Measurements from ENCODE around the gene DHRS3. TPM values are rescaled to one million over a fixed set of nuclear protein-coding genes. Genes with fewer than 3 reads are reported as not detected.

The DHRS3 gene
- total RNA-seq, 1 donor from 2014 or later, result 81.0 TPM

DNA sequence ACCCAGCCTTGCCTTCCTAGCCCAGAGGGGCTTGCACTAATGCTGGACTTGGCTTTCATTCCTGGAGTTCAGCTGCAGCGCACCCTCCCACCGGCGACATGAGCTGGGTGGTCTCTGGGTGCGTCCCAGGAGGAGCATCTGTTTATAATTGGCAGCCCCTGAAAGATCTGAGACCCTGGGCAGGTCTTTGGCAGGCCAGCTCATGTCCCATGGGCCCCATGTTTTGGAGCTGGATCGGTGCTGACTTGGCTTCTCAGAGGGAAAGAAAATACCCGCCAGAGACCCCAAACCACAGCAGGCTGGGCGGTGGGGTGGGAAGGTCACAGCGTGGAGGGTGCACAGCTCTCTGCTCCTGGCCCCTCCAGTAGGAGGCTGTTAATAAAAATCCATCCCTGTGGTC, 29.3 kb downstream of the DHRS3 start:
- intact Hi-C loops (cut with DNase I), result no loop called here
- no peak for DNase-seq (ENCODE audit: missing footprints)

DNA sequence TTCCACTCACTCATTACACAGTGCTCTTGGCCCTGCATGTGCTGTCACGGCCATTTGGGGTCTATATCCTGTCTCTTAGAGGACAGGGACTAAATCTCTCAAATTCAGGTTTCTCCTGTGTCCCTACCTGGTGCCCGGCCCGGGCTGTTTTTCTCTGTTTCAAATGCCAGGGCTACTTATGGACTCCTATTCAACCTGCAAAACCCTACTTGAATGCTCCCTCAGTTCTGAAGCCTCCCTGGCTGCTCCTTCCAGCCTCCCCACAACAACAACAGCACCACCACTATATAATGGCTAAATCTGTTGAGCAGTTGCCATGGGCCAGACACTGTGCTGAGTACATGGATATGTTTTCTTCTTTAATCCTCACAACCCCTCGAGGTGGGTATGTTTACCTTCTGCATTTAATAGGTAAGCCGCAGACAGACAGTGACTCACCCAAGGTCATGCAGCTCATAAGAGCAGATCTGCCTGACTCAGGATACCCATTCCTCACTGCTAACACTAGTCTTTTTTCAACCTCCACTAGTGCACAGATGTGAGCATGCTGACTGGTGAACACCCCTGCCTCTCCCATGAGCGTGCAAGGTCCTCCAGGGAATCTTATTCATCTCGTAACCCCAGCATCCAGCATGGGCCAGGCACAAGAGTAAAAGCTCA, 29.9 kb downstream of the DHRS3 start:
- no peak for DNase-seq (ENCODE audit: missing footprints)
- intact Hi-C loops (cut with DNase I), result no loop called here
- ATAC-seq, result no peak

More for the DNA sequence above, 29.3 kb downstream of the DHRS3 start:
- ATAC-seq, result no peak

DNA sequence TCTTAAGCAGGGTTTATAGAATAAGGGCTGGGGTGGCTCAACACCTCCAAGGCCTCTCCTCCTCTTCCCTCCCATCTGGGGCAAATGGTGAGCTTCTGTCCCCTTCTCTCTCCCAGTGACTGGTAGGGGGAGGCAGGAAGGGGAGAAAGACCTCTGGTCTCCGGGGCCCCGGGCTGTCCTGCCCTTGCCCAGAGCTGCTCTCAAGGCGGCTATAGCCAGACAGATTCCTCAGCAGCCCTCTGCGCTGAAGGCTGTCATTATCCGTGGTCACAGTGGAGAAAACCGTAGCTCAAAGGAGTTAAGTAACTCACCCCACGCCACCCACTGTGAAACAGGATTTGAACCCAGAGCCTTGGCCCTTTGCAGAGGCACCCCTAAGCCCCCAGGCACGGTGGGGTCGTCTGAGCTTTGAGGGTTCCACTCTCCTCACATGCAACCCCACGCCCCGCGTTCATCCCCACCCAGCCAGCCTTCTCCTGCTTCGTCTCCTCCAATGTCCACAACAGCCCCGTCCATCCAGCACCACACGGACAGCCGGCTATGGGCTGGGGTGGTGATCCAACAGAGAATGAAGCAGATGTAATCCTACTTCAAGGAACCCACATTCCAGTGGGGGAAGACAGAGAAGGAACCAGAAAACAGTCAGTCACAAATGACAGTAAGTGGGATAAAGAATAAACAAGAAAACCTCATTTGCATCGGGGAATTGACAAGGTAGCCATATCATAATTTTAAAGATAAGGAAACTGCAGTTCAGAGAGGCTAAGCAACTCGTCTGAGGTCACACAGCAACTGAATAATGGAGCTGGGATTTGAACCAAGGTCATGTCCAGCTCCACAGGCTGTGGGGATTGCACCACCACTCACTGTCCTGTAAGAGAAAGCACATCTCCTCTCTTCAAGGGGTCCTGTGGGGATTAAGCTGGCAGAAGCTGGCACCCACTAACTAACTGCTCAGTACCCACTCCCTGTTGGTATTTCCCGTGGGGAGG, 31.8 kb downstream of the DHRS3 start:
- intact Hi-C loops (cut with DNase I), result no loop called here
- ATAC-seq (no peak), DNase-seq (ENCODE audit: missing footprints) (no peak)

DNA sequence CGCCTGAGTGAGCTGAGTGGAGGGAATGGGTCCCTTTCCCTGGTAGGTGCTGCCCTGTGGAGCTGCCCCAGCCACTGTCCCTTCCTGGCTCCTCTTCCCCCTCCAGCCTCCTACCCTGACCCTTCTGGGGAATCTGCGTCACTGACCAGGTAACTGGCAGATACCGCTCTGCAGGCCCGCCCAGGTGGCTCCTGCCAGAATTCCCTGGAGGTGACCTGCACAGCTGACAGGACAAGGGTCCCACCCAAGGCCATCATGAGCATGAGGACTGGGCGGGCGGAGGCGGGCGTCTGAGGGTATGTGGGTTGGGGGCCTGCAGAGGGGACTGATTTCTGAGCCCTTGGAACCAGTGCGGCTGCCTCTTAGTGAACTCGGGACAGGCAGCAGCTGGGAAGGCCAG, 32.5 kb downstream of the DHRS3 start:
- intact Hi-C loops (cut with DNase I), result no loop called here
- DNase-seq (ENCODE audit: missing footprints) (no peak), ATAC-seq (no peak)

DNA sequence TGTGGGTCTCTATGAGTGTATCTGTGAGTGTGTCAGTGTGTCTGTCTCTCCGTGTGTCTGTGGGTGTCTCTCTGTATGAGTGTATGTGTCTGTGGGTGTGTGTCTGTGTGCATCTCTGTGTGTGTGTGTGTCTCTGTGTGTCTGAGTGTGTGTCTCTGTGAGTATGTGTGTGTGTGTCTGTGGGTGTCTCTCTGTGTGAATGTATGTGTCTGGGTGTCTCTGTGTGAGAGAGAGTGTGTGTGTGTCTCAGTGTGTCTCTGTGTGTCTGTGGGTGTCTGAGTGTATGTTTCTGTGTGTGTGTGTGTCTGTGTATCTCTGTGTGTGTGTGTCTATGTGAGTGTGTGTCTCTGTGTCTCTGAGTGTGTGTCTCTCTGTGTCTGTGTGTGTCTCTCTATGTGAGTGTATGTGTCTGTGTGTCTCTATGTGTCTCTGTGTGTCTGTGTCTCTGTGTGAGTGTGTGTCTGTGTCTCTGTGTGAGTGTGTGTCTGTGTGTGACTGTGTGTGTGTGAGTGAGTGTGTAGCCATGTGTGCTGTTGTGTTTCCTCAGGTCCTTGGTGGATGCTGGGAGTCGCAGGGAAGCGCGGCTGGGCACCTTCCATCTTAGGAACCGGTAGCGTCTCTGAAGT, 33.0 kb downstream of the DHRS3 start:
- no peak for DNase-seq (ENCODE audit: missing footprints)
- intact Hi-C loops (cut with DNase I), result no loop called here

DNA sequence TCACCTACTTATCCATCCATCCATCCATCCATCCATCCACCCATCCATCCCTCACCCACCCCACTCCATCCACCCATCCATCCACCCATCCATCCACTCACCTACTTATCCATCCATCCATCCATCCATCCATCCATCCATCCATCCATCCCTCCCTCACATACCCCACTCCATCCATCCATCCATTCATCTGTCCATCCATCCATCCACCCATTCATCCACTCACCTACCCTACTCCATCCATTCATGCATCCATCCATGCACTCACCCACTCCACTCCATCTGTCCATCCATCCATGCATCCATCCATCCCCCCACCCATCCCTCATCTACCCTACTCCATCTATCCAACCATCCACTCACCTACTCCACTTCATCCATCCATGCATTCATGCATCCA, 34.5 kb downstream of the DHRS3 start:
- intact Hi-C loops (cut with DNase I), result no loop called here
- DNase-seq (ENCODE audit: missing footprints) (no peak), ATAC-seq (no peak)

More for the DNA sequence above, 33.0 kb downstream of the DHRS3 start:
- ATAC-seq, result no peak

DNA sequence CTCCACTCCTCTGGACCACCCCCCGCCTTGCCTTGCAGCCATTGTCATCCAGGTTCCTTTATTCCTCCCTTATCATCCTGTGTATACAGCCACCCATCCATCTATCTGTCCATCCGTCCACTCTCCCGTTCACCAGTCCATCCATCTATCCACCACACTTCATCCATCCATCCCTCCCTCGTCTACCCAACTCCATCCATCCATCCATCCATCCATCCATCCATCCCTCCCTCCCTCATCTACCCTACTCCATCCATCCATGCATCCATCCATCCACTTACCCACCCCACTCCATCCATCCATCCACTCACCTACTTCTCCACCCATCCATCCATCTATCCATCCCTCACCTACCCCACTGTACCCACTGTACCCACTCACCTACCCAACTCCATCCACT, 35.4 kb downstream of the DHRS3 start:
- ATAC-seq (no peak), DNase-seq (ENCODE audit: missing footprints) (no peak)
- intact Hi-C loops (cut with DNase I), result no loop called here

DNA sequence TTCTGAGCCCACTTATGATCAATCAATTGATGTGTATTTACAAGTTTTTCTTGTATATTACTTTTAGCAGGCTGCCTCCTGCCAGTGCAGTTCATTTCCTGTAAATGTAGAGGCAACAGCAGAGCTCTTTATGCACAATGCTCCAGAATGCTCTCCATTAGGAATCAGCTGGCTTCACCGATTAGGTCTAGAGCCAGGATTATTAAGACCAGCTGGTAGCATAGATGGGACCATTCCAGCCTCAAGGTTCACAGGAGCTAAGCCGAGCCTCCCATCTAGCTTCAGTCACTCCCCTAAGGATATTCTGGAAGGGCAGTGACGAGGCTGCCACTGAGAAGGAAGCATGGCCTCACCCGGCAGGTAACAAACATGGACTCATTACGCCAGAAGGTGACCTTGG, 36.8 kb downstream of the DHRS3 start:
- intact Hi-C loops (cut with DNase I), result no loop called here
- DNase-seq (ENCODE audit: missing footprints), result no peak
- ATAC-seq, result no peak

DNA sequence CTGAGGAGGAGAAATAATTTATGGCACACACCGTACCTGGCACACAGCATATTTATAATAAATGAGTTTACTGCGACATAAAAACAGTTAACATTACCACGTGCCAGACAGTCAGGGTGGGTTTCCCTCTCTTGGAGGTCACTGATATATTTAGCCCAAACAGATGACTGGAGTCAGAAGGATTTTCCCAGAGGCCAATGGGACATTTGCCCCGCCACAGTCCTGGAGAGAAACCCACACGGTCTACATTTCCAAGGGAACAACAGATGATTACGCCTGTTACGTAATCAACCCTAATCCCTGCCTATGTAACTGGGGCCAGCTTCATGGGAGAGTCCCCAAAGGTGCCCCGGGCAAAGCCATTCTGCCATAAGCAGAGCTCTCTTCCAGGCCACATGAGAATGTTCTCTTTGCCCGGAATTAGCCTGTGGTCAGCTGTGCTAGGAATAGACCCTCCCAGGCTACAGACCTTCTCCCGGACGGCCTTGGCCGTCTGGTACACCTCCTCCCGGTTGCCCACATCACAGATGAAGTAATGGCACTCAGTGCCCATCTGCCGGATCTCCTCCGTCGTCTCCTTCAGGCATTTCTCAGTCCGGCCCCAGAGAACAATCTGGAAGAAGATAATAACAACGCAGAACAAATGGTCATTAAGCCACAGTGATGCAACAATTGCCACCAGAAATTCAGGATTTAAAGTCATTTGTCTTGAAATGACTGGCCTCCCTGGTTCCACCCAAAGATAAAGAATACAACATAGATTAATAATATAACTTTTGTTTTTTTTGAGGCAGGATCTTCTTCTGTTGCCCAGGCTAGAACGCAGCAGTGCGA, 37.7 kb downstream of the DHRS3 start:
- intact Hi-C loops (cut with DNase I), result no loop called here
- peak; percentile 71 for ATAC-seq
- no peak for DNase-seq (ENCODE audit: missing footprints)

DNA sequence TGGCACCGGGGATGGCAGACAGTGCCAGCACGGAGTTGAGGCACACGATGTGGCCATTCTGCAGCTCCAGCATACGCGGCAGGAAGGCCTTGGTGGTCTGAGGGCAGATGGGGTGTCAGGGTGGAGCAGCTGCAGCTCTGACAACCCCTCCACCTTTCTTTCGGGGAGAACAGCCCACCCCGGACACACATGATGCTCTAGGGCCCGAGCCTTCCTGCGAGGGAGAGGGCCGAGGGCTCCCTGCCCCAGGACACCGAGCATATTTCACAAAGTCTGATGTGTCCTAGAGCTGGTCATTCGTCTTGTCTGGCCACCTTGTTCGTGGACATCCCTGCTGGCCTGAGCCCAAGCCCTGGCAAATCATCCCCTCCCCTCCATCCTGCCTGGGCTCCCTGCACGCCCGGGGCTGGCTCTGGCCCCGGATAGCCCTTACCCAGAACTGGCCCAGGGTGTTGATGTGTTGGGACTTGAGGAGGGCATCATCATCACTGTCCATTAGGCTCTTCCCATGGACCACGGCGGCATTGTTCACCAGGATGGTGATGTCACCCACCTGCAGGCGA, 39.1 kb downstream of the DHRS3 start:
- no peak for DNase-seq (ENCODE audit: missing footprints)
- intact Hi-C loops (cut with DNase I), result no loop called here
- no peak for ATAC-seq

DNA sequence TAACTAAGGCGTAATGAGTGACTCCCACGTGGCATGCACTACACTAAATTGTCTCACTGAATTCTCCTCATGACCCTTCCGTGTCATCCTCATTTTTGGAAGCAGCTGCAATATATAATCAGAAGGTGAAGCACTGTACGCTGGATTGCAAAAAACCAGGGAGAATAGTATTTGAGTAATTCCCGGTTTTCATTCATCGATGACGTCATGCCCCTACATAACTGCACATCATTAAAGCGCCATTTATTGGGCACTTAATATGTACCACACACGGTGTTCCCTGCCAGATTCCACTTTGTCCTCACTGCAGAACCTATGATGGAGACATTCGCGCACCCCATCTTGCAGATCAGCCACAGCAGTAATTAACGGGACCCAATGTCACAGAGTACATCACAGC, 41.0 kb downstream of the DHRS3 start:
- ATAC-seq, result no peak
- no peak for DNase-seq (ENCODE audit: missing footprints)
- intact Hi-C loops (cut with DNase I), result no loop called here

DNA sequence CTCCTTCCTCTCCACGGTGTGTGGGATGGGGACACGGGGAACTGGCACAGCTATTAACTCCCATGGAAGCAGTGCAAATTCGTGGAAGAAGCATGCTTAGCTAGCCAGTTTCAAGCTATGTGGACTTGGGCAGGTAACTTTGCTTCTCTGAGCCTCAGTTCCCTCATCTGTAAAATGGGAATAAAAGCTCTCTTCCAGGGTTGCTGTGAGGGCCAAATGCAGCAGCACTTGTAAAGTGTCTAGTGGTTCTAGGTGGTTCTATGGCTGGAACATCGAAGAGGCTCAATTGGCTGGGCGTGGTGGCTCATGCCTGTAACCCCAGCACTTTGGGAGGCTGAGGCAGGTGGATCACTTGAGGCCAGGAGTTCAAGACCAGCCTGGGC, 43.3 kb downstream of the DHRS3 start:
- ATAC-seq, result no peak
- DNase-seq (ENCODE audit: missing footprints), result no peak
- intact Hi-C loops (cut with DNase I), result no loop called here

DNA sequence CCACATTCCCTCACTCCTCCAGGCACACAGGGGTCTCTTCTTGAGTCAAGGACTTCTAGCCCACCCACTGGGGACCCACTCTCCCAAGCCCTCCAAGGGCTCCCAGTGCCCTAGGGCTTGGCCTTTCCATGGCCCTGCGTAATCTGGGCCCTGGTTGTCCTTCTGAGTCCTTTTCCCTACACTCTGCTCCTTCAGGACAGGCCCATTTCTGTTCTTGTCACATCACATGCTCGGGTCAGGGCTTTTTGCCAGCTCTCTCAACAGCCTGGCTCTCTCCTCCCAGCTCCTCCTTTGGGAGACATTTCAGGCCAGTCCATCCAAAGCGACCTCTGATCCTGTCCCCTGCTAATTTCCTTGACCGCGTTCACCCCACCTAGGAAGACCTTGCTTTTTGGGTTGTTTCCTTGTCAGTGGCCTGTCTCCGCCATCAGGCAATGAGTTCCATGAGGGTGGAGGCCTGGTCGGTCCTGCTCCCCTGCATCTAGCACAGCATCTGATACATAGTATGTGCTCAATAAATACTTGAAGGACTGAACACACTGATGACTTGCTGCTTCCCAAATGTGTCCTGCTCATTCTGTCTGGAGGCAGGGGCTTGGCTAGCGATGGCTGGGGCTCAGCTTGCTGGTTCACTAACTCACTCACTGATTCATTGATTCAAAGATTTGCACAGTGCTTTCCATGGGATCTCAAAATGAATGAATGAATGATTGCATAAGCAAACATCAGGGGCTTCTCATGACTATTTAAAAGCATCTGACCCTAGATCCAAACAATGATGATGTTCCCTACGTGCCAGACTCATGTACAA, 44.8 kb downstream of the DHRS3 start:
- intact Hi-C loops (cut with DNase I), result no loop called here
- ATAC-seq (peak; percentile 73), DNase-seq (ENCODE audit: missing footprints) (no peak)

DNA sequence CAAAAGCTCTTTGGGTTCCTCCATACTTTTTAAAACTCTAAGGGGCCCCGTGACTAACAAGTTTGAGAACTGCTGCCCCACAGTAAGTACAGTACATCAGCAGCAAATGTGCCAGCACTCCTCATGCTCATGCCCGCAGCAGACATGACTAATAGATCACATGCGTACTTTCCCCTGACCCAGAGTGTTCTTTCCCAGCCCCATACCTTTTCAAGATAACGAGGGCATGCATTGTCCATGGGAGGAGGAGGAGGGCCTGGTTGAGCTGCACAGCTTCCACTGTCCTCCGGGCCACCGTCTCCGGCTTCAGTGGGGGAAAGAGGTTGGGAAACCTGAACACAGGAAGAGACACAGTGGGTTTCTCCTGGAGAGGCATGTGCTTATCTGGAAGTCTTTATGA, 45.5 kb downstream of the DHRS3 start:
- ATAC-seq, result no peak
- intact Hi-C loops (cut with DNase I), result no loop called here
- no peak for DNase-seq (ENCODE audit: missing footprints)

DNA sequence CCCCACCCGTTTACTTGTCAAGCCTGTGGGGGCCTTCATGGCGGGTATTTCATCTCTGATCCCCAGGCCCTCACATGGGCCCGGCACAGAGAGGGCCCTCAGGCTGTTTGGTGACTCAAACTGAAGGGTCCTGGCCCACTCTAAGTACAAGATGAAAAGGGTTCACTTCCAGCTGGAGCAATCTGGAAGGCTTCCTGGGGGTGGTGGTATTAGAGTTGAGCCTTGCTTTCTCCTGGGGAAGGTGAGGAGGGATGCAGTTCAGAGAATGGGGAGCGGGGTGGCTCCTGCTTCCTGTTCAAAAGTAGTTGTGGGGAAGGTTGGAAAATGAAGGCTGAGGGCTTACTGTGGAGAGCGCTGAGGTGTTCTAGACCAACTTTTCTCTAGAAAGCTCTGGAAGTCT, 47.7 kb downstream of the DHRS3 start:
- ATAC-seq, result no peak
- intact Hi-C loops (cut with DNase I), result no loop called here
- DNase-seq (ENCODE audit: missing footprints), result no peak

DNA sequence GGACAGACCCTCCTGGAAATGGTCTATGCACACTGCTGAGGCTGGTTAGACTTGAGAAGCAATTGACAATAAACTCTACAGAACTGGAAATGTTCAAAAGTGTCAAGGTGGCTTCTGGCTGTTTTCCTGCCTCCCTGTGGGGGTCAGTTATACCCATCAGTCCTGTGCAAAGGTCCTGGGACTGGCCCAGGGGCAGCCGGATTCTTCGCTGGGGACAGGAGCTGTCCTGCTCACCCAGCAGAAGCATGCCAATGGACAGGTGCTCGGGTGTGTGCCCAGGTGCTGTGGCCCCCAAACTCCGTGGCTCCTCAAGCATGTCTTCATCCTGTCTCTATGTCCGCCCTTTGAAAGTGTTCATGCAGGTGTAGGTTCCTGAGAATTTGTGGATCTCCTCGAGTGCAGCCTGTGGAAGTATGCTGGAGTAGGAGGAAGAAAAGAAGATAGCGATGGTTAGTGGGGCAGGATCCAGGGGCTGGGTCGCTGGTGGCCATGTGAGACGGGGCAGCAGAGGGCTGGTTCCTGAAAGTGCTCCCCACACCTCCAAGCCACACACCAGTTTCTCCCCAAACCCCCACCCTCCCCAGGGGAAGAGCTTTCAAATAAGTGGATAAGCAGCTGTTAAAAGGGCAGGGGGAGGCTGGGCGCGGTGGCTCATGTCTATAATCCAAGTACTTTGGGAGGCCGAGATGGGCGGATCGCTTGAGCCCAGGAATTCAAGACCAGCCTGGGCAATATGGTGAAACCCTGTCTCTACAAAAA, 49.8 kb downstream of the DHRS3 start:
- DNase-seq (ENCODE audit: missing footprints), result no peak
- ATAC-seq, result no peak
- intact Hi-C loops (cut with DNase I), result no loop called here

DNA sequence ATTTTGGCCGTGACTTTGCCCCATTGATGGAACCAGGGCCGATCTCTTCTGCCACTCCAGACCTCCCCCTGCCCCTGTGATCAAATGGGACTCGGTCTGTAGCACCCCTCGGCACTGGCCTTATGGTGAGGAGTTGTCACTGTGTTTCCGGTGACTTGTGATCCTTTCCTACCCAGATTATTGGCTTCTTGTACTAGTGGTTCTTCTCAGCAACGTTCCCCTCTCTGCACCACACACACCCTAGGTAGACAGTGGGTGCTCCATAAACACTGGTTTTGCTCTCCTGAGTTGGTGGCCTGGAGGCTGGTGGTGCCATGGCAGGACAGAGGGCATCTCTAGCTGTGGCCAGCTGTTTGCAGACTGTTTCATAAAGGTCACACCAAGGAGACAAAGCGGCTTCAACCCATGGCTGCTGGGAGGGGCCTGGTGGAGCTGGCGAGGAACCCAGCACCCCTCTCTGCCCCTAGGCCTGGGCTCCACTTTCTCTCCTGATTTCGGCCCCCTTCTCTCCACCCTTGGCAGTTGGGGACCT, 50.7 kb downstream of the DHRS3 start:
- no peak for ATAC-seq
- DNase-seq (ENCODE audit: missing footprints), result no peak
- intact Hi-C loops (cut with DNase I), result no loop called here
